Measurements from ENCODE around the gene DISC1. TPM values are rescaled to one million over a fixed set of nuclear protein-coding genes. Genes with fewer than 3 reads are reported as not detected.

The DISC1 gene
- total RNA-seq, 2 experiments from 2014 or later: 19.8 to 20.0 TPM

DNA sequence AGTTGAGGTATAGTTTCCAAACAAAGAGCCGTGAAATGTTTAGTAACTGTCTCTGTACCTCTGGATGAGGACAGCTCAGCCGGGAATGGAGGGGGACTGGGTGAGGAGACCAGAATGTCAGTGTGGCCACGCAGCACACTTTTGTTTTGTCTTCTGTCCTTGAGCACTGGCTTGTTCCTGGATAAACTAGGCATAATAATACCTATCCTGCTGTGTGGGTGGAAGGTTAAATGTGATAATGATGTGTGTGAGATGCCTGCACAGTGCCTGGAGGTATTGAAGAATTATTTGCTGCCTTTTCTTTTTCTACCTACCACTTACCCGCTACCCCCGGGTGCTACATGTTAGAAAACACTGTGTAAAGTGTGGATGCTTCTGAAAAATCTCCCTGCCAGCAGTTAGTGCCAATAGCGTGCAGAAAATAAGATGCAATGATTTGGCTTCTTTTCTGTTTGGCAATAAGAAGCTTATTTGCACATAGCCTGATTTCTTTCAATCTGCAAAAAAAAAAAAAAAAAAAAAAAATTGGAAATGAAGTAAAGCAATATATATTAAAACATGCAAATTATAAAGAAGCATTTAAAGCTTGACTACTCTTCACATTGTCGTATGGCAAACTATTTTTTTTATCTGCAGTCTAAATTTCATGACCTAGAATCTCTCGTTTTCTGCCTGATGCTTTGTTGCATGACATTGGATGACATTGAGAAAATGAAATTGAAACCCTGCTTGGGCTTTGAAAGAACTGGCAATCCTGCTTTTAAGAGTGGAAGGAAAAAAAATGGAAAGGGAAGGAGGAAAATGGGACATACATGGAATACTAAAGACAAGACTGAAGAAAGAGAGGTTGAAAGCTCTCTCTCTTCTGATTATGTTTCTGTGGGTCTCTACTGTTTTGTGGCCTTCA is 89.5 kb downstream of the DISC1 start:
- intact Hi-C loops (cut with DNase I, micrococcal nuclease): no loop called here
- no peaks in the 10 kb centered on the region for H3K27me3 ChIP-seq (ENCODE audit: control insufficient read depth in 1 of 2, insufficient read depth in 2 of 2, low read length in 2 of 2)
- no peak overlapping the region for H3K27ac ChIP-seq (ENCODE audit: low read depth in 1 of 2, low read length in 2 of 2)
- Mint-ChIP-seq H3K27me3 (no peaks in the 10 kb centered on the region), H3K27ac (no peak overlapping the region), H3K4me1 (ENCODE audit: low read depth) (no peaks in the 10 kb centered on the region), H3K36me3 (ENCODE audit: low read depth) (peaks cover 61% of the 10 kb centered on the region), H3K4me3 (no peak overlapping the region), H3K9me3 (peaks cover 7% of the 10 kb centered on the region)
- ChIA-PET CTCF (no interaction called here), POLR2A (no interaction called here)
- DNase-seq (no peak), ATAC-seq (ENCODE audit: poor library complexity) (no peak)
- no peaks in the 10 kb centered on the region for H3K9me3 ChIP-seq (ENCODE audit: control insufficient read depth in 1 of 2, insufficient read depth in 1 of 2, low read length in 2 of 2)
- H3K36me3 ChIP-seq (ENCODE audit: insufficient read depth, low read length): no peaks in the 10 kb centered on the region
- no peak overlapping the region for H3K4me3 ChIP-seq (ENCODE audit: low read length)
- H3K4me1 ChIP-seq (ENCODE audit: insufficient read depth, low read length): no peaks in the 10 kb centered on the region
- TF ChIP-seq CTCF (IDR thresholded peaks at IDR 0.05): no peak

GRCh38 chr1:231716879-231717278 is 90.3 kb downstream of the DISC1 start:
- TF ChIP-seq CTCF (IDR thresholded peaks at IDR 0.05): no peak
- Histone ChIP-seq H3K4me3 (ENCODE audit: low read length) (no peak overlapping the region), H3K27me3 (ENCODE audit: control insufficient read depth in 1 of 2, insufficient read depth in 2 of 2, low read length in 2 of 2) (no peaks in the 10 kb centered on the region), H3K27ac (ENCODE audit: low read depth in 1 of 2, low read length in 2 of 2) (no peak overlapping the region), H3K9me3 (ENCODE audit: control insufficient read depth in 1 of 2, insufficient read depth in 1 of 2, low read length in 2 of 2) (no peaks in the 10 kb centered on the region), H3K4me1 (ENCODE audit: insufficient read depth, low read length) (no peaks in the 10 kb centered on the region), H3K36me3 (ENCODE audit: insufficient read depth, low read length) (no peaks in the 10 kb centered on the region)
- Mint-ChIP-seq H3K36me3 (ENCODE audit: low read depth) (peaks cover 59% of the 10 kb centered on the region), H3K27me3 (no peaks in the 10 kb centered on the region), H3K4me1 (ENCODE audit: low read depth) (no peaks in the 10 kb centered on the region), H3K9me3 (peaks cover 7% of the 10 kb centered on the region), H3K4me3 (no peak overlapping the region), H3K27ac (no peak overlapping the region)
- intact Hi-C loops (cut with DNase I, micrococcal nuclease): no loop called here
- CTCF ChIA-PET: no interaction called here
- ATAC-seq (ENCODE audit: poor library complexity) (no peak), DNase-seq (no peak)
- POLR2A ChIA-PET: no interaction called here

DNA sequence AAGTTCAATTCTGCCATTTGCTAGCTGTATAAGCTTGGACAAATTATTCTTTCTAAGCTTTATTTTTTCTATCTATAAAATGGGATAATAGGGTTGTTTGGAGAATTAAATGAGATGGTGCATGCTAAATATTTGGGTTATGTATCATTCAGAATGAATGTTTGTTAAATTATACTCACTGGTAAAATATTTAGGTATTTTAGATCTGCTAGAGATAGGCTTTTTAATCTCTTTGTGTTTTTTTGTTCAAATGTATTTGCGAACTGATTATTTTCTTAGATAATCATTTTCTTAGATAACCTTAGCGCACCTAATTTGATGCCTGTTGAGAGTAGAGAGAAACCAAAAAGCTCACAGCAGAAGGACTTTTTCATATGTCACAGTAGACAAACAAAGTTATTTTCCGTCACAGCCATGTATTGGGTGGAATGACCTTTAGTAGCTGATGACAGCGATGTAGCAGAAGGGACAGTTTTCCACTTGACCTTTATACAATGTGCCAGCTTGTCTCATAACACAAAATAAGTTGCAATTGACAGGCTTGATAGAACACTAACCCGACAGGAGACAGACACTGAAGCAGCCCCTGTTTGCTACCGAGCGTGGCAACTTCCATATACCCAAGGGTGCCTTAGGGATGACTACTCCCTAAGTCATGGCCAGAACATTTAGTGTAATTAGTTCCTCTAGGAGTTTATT is 93.0 kb downstream of the DISC1 start:
- no peaks in the 10 kb centered on the region for H3K9me3 ChIP-seq (ENCODE audit: control insufficient read depth in 1 of 2, insufficient read depth in 1 of 2, low read length in 2 of 2)
- ATAC-seq (ENCODE audit: poor library complexity): no peak
- no peaks in the 10 kb centered on the region for H3K4me1 ChIP-seq (ENCODE audit: insufficient read depth, low read length)
- H3K36me3 ChIP-seq (ENCODE audit: insufficient read depth, low read length): no peaks in the 10 kb centered on the region
- intact Hi-C loops (cut with DNase I, micrococcal nuclease): no loop called here
- ChIA-PET CTCF (no interaction called here), POLR2A (no interaction called here)
- no peaks in the 10 kb centered on the region for H3K4me1 Mint-ChIP-seq (ENCODE audit: low read depth)
- no peak for DNase-seq
- H3K27ac Mint-ChIP-seq: no peak overlapping the region
- no peaks in the 10 kb centered on the region for H3K27me3 ChIP-seq (ENCODE audit: control insufficient read depth in 1 of 2, insufficient read depth in 2 of 2, low read length in 2 of 2)
- H3K4me3 ChIP-seq (ENCODE audit: low read length): no peak overlapping the region
- H3K36me3 Mint-ChIP-seq (ENCODE audit: low read depth): peaks cover 63% of the 10 kb centered on the region
- no peak overlapping the region for H3K4me3 Mint-ChIP-seq
- no peak for TF ChIP-seq CTCF (IDR thresholded peaks at IDR 0.05)
- no peaks in the 10 kb centered on the region for H3K9me3 Mint-ChIP-seq
- no peaks in the 10 kb centered on the region for H3K27me3 Mint-ChIP-seq
- H3K27ac ChIP-seq (ENCODE audit: low read depth in 1 of 2, low read length in 2 of 2): no peak overlapping the region

All from CD4-positive, alpha-beta T cell (primary cell).